ENCODE data around the gene PFN1. TPM values are rescaled to one million over a fixed set of nuclear protein-coding genes. Genes with fewer than 3 reads are reported as not detected.

Gene PFN1
- total and polyA plus RNA-seq, 9 of the 15 experiments (the other 6 are each of a cell fraction or from before 2014, with no cell fraction given), result 60.5 to 1,479 (median 456) TPM

DNA sequence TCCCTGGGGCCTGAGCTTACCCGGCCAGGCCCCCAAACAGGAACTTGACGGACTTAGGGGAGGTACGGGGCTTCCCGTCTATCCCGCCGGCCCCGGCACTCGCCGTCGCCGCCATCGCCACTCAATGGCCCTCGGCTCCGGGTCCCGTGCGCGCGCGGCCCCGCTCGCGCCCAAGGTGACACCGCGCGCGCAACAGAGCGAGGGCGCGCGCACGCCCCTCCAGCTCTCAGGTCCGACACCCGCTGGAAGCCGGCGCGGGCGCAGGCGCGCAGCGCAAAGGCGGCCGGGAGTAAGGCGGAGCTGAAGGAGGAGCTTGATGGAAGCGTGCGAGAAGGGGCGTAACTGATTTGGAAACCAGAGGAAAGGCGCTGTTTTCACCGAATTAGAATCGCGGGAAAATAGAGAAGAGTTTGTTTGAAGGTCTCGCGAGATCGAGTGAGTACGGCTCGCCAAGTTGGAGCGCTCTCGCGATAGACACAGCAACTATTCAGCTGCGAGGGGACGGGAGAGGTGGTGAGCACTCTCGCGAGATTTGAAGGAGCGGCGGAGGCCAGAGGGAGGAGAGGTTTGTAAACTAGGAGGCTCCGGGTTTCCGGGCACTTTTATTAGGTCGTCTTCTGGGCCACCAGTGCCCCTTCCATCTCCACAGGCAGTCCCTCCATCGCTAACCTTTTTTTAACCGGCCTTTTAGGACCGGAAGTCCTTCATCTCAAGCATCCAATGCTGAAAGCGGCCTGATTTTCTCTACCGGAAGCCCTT lies 8.4 kb downstream of the PFN1 start, which contains the start of the genes RNF167 and SLC25A11 (continued):
- TF ChIP-seq PPARD (CRISPR knock-in tag; IDR thresholded peaks at IDR 0.05) (no peak), HLTF (IDR thresholded peaks at IDR 0.05) (no peak), TAL1 (IDR thresholded peaks at IDR 0.05) (no peak), MCM3 (IDR thresholded peaks at IDR 0.05) (no peak), SP1 (CRISPR knock-in tag; IDR thresholded peaks at IDR 0.05) (peak; percentile 45; the same call in 1 of the 2 replicates), HNRNPLL (IDR thresholded peaks at IDR 0.05; ENCODE audit: low read depth, low read length, poor library complexity, severe bottlenecking) (peak; percentile 60), ARID2 (IDR thresholded peaks at IDR 0.05) (no peak), TCF7 (IDR thresholded peaks at IDR 0.05; ENCODE audit: borderline replicate concordance) (no peak), MEIS2 (IDR thresholded peaks at IDR 0.05; ENCODE audit: partially characterized antibody) (peak; percentile 85), FOXK2 (conservative IDR thresholded peaks at IDR 0.05 in 1 of 2, IDR thresholded peaks at IDR 0.05 in 1 of 2; ENCODE audit: low read depth in 2 of 2) (peak in 1 of 2 experiments; percentile 43; a peak in 1 of 4 replicates), TCF7L2 (IDR thresholded peaks at IDR 0.05; ENCODE audit: low read depth, low read length) (no peak), RBBP5 (IDR thresholded peaks at IDR 0.05; ENCODE audit: borderline replicate concordance, insufficient read depth, low read length, poor library complexity, severe bottlenecking) (peak; percentile 54), BRF1 (IDR thresholded peaks at IDR 0.05; ENCODE audit: borderline replicate concordance, extremely low read depth, insufficient read length) (no peak), ZNF695 (CRISPR knock-in tag; IDR thresholded peaks at IDR 0.05) (no peak)
- TF ChIP-seq, protein P1, sequence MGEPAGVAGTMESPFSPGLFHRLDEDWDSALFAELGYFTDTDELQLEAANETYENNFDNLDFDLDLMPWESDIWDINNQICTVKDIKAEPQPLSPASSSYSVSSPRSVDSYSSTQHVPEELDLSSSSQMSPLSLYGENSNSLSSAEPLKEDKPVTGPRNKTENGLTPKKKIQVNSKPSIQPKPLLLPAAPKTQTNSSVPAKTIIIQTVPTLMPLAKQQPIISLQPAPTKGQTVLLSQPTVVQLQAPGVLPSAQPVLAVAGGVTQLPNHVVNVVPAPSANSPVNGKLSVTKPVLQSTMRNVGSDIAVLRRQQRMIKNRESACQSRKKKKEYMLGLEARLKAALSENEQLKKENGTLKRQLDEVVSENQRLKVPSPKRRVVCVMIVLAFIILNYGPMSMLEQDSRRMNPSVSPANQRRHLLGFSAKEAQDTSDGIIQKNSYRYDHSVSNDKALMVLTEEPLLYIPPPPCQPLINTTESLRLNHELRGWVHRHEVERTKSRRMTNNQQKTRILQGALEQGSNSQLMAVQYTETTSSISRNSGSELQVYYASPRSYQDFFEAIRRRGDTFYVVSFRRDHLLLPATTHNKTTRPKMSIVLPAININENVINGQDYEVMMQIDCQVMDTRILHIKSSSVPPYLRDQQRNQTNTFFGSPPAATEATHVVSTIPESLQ (CRISPR knock-in tag; IDR thresholded peaks at IDR 0.05), result no peak
- TF ChIP-seq, protein P2, sequence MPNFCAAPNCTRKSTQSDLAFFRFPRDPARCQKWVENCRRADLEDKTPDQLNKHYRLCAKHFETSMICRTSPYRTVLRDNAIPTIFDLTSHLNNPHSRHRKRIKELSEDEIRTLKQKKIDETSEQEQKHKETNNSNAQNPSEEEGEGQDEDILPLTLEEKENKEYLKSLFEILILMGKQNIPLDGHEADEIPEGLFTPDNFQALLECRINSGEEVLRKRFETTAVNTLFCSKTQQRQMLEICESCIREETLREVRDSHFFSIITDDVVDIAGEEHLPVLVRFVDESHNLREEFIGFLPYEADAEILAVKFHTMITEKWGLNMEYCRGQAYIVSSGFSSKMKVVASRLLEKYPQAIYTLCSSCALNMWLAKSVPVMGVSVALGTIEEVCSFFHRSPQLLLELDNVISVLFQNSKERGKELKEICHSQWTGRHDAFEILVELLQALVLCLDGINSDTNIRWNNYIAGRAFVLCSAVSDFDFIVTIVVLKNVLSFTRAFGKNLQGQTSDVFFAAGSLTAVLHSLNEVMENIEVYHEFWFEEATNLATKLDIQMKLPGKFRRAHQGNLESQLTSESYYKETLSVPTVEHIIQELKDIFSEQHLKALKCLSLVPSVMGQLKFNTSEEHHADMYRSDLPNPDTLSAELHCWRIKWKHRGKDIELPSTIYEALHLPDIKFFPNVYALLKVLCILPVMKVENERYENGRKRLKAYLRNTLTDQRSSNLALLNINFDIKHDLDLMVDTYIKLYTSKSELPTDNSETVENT (CRISPR knock-in tag; IDR thresholded peaks at IDR 0.05), result peak; percentile 49; the same call in 1 of the 2 replicates
- TF ChIP-seq, protein P3, sequence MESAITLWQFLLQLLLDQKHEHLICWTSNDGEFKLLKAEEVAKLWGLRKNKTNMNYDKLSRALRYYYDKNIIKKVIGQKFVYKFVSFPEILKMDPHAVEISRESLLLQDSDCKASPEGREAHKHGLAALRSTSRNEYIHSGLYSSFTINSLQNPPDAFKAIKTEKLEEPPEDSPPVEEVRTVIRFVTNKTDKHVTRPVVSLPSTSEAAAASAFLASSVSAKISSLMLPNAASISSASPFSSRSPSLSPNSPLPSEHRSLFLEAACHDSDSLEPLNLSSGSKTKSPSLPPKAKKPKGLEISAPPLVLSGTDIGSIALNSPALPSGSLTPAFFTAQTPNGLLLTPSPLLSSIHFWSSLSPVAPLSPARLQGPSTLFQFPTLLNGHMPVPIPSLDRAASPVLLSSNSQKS (CRISPR knock-in tag; IDR thresholded peaks at IDR 0.05), result no peak
- TF ChIP-seq, protein P4, sequence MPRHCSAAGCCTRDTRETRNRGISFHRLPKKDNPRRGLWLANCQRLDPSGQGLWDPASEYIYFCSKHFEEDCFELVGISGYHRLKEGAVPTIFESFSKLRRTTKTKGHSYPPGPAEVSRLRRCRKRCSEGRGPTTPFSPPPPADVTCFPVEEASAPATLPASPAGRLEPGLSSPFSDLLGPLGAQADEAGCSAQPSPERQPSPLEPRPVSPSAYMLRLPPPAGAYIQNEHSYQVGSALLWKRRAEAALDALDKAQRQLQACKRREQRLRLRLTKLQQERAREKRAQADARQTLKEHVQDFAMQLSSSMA (CRISPR knock-in tag; IDR thresholded peaks at IDR 0.05), result no peak
- TF ChIP-seq, protein P5, sequence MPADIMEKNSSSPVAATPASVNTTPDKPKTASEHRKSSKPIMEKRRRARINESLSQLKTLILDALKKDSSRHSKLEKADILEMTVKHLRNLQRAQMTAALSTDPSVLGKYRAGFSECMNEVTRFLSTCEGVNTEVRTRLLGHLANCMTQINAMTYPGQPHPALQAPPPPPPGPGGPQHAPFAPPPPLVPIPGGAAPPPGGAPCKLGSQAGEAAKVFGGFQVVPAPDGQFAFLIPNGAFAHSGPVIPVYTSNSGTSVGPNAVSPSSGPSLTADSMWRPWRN (IDR thresholded peaks at IDR 0.05; ENCODE audit: low read depth), result no peak
- TF ChIP-seq, protein P6, sequence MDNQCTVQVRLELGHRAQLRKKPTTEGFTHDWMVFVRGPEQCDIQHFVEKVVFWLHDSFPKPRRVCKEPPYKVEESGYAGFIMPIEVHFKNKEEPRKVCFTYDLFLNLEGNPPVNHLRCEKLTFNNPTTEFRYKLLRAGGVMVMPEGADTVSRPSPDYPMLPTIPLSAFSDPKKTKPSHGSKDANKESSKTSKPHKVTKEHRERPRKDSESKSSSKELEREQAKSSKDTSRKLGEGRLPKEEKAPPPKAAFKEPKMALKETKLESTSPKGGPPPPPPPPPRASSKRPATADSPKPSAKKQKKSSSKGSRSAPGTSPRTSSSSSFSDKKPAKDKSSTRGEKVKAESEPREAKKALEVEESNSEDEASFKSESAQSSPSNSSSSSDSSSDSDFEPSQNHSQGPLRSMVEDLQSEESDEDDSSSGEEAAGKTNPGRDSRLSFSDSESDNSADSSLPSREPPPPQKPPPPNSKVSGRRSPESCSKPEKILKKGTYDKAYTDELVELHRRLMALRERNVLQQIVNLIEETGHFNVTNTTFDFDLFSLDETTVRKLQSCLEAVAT (IDR thresholded peaks at IDR 0.05), result no peak
